Hematopoietic multipotent progenitor cell treated with erythropoietin and hydrocortisone succinate and interleukin-3 and kit ligand, for 17 days (in vitro differentiated cells): Measurements from ENCODE around the gene GPC5.
"Not testable (repeated sequence)": the region's sequence is repeated elsewhere in the genome, so short reads cannot be mapped to it uniquely, and the experiment has no call there.

Experiments used
- DNase-seq: peaks from one replicate; pipeline ENCODE4 v3.0.0-alpha.2; 2015; ENCODE audit warnings: low spot score

Gene GPC5

DNA sequence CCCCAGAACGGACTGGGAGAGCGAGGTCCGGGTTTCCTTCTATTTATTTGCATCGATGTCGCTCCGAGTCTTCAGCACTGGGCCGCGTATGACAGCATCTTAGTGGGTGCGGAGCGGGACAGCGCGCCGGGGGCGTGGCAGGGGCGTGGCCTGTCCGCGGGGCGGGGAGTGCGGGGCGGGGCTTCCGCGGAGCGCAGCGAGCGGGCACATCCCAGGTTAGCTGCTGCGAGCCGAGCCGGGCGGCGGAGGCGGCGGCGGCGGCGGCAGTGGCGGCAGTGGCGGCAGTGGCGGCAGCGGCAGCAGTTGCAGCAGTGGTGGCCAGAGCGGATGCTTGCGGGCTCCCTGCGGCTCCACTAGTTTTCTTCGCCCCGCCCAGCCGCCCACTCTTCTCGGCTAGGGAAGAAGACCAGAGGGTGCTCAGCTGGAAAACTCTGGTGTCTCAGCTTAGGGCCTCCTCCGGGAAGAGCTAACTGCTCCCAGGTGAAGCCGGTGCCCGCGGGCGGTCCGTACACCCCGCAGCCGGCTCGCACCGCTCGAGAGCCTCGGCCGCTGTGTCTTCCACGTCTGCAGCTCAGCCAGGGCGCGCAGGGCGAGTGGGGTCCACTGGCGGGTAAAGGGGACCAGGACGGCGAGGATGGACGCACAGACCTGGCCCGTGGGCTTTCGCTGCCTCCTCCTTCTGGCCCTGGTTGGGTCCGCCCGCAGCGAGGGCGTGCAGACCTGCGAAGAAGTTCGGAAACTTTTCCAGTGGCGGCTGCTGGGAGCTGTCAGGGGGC, at the start of gene GPC5:
Gene GPC5, plus strand, starts transcription at position 209 of the 776 bp plus-strand sequence.
- DNase-seq: peak; percentile 54

DNA sequence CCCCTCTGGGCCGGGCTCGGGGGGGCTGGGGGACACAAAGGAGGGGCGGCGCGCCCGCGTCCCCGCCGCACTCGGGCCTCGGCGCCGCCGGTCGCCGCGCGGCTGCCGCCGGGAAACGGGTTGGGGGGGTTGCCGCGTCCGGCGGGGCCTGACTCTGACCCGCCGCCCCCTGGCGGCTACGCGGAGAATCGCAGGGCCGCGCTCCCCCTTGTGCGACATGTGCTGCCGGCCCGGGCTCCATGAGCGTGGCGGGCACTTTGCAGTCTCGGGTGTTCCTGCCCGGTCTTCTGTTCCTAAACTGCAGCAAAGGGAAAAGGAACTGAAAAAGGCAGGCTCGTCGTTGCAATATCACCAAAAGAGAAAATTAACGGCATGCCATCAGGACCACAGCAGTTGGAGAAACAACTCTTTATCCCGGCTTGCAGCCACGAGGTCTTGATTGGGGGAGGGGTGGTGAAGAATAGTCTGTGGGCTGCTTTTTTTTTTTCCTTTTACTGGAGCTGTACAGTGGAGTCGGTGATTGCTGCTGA, 49.5 kb upstream of the GPC5 start:
- DNase-seq: peak; percentile 87

DNA sequence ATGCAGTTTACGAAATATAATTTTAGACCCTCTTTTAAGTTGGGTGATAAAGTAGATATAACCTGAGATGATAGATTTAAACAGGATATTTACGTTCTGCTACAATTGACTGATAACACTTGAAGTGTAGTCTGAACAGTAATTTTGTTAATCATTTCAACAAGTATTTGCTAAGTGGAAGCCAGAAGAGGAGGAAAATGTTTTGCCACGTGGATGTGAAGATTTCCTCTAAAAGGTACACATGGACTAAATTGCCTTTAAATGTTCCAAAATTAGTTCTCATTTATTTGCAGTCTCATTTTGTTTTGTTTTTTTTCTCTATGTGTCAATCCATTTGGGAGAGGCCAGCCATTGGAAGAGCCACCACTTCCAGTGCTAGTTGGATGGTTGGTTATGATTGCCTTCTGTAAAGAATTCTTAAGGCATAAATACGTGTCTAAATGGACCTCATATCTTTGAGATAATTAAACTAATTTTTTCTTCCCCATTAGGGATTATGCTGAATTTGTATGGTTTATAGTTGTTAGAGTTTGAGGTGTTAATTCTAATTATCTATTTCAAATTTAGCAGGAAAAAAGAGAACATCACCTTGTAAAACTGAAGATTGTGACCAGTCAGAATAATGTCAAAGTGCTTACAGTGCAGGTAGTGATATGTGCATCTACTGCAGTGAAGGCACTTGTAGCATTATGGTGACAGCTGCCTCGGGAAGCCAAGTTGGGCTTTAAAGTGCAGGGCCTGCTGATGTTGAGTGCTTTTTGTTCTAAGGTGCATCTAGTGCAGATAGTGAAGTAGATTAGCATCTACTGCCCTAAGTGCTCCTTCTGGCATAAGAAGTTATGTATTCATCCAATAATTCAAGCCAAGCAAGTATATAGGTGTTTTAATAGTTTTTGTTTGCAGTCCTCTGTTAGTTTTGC, 48.2 kb upstream of the GPC5 start:
- DNase-seq: peak; percentile 27

DNA sequence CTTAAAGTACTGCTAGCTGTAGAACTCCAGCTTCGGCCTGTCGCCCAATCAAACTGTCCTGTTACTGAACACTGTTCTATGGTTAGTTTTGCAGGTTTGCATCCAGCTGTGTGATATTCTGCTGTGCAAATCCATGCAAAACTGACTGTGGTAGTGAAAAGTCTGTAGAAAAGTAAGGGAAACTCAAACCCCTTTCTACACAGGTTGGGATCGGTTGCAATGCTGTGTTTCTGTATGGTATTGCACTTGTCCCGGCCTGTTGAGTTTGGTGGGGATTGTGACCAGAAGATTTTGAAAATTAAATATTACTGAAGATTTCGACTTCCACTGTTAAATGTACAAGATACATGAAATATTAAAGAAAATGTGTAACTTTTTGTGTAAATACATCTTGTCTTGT, 47.3 kb upstream of the GPC5 start:
- no peak for DNase-seq

DNA sequence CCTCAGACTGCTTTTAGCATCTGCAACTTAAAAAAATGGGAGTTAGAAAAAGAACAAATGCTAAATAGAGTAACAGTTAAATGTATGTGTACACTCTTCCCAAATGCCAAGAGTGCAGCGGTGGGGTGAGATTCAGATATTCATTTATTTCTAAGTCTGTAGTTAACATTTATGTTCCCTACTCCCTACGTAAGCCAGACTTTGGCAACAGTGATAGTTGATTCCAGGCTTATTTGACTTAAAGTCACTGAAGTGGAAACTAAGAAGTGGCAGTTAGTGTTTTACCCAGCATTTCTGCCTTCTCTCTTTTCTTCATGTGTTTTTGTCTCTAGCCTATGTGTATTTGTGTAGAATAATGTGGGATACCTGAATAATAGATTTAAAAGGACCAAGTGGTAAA, 46.4 kb upstream of the GPC5 start:
- no peak for DNase-seq

DNA sequence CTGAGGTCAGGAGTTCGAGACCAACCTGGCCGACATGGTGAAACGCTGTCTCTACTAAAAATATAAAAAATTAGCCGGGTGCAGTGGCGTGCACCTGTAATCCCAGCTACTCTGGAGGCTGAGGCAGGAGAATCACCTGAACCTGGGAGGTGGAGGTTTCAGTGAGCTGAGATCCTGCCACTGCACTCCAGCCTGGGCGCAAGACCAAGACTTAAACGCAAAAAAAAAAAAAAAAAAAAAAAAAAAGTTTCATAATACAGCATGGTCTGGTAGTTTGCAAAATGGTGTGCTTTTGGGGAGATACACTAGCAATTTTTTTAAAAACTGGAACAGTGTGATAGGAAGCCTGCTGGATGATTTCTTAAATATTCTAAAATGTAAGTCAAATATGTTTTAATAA, 45.5 kb upstream of the GPC5 start:
- DNase-seq: not testable (repeated sequence)

DNA sequence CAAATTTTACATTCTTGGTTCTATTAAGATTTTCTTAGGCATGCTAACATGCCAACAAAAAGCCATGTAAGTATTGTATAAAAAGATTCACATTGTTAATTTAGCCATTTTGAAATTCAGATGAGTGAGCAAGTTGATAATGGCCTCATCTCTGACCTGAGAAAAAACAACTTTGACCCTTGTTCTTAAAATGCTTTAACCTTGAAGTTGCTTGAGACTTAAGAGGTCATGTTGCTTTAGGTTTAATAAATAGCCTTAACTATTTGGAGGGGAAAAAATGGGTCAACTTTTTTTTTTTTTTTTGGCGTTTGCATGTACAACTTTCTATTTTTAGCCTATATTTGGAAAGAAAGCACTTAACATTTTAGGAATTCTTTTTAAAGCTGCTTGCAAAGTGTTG, 44.9 kb upstream of the GPC5 start:
- DNase-seq: no peak

DNA sequence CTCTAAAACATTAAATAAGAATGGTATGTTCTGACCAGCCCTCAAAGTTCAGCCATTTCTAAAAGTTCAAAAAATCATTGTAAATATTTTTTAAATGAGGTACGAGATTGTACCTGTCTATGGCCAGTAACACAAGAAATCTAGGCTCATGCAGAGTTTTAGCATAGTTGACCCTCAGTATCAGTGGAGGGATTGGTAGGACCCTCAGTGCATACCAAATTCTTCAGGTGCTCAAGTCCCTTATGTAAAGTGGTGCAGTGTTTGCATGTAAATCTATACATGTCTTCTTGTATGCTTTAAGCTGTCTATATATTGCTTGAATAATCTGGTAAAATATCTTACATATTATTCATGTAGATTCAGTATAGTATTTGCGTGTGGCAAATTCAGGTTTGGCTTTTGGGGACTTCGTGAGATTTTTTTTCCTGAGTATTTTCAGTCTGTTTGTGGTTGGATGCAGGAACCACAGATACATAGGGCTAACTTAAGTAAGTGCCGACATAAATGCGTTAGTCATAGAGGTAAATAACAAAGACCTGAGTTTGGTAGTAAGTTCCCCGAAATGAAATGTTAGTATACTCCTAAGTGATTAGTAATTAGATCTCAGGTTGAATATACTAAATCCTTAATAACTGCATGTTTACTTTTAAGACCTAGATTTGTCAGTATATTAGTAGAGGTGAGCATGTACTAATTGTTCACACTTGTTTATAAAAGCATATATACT, 43.2 kb upstream of the GPC5 start:
- no peak for DNase-seq

DNA sequence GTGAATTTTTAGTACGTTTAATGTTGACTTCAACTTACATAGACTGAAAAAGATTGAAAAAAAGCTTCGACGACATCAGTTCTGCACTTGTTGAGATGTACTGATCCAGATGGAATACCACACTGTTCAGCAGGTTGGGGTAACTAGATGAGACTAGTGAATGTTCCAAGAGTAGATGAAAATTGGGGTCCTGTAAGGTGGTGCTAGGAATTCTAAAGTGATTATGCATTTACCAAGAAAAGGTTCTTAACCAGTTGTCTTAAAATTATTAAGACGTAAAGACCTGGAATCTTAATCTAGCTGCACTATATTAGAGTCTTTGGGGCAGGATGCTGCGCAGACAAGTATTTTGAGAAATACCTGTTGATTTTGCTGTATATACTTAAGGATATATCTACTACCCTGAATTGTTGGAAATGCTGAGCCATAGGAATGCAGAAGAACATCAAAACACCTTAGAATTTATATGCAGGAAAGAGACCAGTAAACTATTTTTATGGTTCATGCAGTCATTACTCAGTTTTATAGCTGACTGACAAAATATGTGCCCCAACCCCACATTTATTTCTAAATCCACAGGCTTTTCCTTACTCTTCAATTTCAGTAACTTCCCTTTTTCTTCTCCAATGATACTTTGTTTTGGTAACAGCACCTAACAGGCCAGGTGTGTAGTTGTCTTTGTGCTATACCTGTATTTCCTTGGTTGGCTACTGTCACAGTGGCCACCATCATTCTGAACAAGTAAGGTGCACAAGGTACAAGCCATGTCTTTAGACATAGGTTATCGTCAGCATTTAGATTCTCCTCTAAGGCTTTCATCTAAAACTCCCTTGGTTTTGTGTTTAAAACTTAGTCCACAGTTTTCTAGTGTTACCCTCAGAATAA, 42.4 kb upstream of the GPC5 start:
- no peak for DNase-seq

DNA sequence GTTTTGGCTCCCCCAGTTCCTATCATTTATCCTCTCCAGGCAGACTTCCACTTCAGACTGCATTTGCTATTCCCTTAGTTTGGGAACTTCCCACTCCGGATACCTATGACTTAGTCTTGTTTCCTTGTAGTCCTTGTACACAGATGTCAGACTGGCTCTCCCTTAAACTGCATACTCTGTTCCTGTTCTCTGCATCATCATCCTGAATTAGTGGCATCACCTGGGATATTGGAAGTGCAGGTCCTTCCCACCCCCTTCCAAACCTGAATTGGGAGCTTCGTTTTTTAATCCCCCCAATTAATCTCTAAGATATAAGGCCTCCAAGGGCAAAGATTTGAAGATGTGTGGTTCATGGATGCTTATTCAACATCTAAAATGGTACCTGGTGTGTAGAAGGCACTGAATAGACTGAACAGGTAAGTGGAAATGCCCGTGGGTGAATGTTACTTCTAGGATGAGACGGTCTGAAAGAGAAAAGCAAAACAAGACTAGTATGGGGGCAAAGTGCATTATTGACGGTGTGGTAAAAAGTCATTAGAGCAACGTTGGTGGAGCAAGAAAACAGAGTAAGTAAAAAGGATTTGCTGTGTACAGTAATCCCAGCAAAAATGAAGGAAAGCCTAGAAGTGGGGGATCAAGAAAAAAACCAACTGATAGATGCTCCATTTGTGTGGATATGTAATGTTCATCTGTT, 41.4 kb upstream of the GPC5 start:
- no peak for DNase-seq

DNA sequence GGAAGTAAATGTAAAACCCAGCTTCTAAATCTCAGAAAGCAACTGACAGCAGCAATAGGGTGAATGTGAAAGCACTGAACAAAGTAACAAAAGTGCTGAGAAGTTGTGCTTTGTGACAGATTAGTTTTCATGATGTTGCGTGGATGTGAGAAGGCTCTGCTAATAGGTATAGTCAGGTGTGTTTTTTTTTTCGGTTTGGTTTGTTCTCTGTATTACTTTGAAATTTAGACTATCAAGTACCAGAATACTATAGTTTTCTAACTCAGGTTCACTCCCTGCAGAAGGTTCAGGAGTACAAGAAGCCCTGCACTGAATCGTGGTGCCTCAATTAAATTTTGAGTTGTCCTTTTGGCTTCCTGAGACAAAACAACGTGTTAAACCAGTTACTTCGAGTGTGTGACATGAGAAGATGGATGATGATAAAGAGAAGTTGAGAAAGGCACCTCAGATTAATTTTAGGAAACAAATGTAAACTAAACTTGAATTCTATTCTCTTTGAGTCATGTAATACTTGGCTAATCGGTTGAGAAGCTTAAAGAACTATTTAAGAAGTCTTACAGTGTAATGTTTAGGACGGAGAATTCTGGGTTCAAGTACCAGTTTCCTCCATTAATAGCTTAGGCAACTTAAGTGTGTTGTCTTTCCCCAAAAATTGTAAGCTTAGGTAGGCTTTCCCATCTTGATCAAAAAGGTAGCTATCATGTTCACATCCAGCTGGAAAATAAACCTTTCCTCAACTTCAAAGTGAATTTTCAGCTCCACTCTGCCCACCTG, 40.6 kb upstream of the GPC5 start:
- DNase-seq: no peak

DNA sequence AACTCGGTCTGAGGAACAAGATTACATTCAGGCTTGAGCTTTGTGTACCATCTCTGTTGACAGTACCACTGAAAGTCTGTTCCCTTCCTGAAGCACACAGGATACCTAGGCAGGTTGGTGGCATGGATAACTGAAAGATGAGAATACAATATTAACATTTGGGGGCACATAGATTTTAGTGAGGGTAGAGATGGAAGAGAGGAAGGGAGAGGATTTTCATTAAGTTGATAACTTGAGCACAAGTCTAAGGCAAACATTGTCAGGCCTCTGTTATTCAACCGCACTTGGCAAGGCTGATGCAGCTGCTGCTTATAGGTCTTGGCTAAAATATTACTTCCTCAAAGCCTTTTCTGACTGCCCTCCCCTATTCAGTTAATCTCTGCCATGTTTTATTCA, 40.0 kb upstream of the GPC5 start:
- no peak for DNase-seq

DNA sequence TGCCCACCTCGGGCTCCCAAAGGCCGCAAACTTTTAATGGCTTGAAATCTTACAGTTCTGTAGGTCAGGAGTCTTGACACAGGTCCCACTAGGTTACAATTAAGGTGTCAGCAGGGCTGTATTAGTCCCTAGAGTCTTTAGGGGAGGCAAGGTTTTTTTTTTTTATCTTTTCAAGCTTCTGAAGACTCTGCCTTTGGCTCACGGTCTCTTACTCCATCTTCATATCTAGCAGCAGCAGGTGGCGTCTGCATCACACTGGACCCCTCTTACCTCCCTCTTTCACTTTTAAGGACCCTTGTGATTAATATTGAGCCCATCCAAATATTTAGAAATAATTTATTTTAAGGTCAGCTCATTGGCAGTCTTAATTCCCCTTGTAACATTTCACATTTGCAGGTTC, 39.3 kb upstream of the GPC5 start:
- no peak for DNase-seq

DNA sequence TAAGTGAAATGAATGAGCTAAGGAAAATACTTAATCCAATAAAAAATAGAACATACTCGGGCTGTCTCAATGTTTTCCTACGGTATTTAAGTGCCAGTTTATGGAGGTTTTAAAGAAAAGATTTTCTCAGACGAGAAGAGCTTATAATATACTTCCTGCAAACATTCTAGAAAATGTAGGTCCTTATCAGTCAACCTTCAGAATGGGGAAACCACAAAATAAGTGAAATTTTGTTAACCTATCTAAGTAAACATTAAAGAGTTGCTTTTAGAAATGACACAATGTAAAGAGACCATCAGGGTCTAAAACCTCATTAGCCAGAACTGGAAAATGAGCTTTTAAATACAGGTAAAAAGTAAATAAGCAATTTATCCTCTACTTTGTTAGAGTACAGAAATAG, 38.8 kb upstream of the GPC5 start:
- DNase-seq: no peak

DNA sequence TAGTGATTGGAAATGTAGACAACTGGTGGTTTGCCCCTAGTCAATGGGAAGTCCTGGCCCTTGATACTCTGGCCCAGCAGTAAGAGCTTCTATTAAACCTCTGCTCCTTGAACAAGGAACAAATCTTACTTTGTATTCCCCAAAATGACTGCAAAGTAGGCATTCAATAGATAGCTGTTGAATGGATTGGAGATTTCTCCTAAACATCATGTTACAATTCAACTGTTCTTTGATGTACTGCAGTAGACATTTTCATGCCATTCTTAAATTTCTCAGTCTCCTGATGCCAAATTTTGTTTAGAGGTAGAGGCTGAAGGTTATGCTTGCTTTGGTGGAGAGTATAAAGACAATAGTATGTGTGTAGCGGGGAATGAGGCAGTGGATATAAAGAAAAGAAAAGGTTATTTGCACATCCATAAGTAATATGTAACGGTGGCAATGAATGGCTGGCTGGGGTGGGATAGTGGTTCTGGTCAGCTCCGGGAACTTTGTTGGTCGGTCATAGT, 38.1 kb upstream of the GPC5 start:
- no peak for DNase-seq

DNA sequence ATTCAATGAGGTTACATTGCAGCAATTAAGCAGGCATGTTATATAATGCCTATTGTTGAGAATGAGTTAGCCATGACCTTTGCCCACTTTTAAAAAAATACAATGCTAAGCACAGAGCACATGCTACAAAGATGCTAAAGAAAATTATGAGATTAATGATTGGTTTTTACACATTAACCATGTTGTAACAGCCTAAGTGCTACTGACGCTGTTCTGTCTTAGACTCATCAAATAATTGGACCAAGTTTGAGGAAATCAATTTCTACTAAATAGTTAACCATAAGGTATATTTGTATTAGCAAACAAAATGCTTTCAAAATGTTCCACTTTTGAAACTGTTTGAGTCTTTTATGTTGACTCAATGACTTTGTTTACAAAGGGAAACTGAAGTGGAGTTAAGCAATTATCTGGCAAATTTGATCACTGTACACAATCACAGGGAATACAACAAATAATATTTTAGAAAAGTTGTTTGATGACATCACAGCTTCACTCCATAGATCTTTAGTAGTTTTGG, 36.6 kb upstream of the GPC5 start:
- DNase-seq: no peak

DNA sequence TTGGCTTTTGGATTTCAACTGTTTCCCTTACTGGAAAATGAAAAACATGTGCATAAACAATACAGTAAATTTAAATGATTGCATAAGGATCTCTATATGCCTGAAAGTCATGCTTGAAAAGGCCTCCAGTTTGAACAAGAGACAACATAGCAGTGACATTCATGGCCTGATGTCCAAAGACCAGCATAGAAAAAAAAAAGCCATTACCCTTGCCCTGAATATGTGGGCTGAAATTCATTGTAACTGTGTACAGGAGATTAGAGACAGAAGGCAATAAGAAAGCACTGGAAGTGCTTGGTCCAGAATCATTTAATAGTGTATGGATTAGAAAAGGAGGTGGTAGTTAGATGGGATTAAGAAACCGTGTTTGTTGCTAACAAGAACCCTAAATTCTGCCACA, 35.5 kb upstream of the GPC5 start:
- DNase-seq: no peak

DNA sequence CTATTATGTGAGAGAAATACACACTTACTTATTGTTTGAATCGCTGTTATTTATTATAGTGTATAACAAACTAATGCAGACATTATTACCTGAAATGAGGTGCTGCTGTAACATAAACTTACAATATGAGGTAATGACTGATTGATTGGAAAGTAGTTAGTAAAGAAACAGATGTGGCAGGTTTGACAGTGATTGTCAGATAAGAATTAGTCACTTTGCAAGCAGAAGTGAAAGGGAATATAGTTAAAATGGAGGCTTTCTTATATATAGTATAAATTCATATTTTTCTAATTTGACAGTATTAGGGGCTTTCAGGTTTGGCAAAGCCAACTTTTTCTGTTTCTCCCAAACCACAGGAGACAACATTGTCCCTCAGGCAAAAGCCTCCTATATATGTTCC, 30.3 kb upstream of the GPC5 start:
- no peak for DNase-seq

DNA sequence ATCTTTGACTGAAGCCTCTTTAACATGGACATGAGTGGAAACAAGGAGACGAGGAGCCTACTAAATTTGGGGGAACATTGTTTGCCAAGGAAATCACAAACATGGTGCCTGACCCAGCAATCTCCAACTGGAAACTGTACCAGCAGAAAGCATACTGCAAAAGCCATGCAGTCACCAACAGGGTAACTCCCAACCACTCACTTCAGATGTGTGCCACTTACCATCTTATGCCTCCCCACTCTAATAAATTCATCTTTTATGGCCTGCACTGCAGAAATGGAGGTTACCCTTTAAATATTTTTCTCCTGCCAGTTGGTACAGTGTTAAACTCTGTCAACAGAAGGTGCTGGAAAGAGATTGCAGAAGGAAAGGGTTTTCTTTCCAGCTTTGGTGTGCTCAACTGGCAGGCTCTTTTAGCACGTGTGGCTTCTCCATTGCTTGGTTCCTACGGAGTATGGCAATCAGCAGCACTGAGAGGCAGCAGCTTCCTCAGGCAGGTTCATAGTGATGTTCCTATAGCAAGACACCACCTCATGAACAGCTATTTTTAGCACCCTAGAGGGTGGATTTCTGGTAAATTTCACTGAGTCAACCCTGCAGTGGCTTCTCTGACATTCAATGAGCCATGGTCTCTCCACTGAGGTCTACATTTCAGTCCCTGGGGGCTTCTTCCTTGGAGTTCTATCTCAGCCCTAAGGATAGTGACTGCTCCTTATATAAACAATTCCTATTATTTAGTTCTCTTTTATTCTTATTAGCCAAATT, 29.6 kb upstream of the GPC5 start:
- no peak for DNase-seq
